ENCODE results near the gene RIMS4. TPM values are rescaled to one million over a fixed set of nuclear protein-coding genes. Genes with fewer than 3 reads are reported as not detected.

The RIMS4 gene
- total and polyA plus RNA-seq, 9 donors, result 0.95 to 17.2 (median 3.4) TPM

DNA sequence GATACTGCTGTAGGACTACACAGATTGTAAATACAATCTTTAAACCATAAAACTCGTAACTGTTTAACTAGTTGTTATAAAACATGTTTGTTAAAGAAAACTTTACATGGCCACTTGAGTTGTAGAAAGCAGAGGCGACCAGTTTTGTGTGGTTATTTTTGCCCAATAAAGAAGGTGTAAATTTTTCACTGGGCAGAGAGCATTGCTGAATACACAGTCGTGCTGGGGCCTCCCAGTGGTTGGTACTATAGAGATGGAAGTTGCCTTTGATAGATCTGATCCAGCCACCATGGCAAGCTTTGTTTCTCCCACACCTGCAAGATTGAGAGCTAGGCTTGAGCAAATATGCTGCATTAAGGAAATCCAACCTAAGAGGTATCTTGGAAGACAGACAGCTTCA lies 41.2 kb upstream of the RIMS4 start:
- Histone ChIP-seq H3K4me3 (no peak overlapping the region), H3K36me3 (no peaks in the 10 kb centered on the region), H3K27me3 (no peaks in the 10 kb centered on the region), H3K4me1 (ENCODE audit: insufficient read depth) (no peaks in the 10 kb centered on the region), H3K27ac (no peak overlapping the region), H3K9me3 (no peaks in the 10 kb centered on the region)
- TF ChIP-seq, protein P1, sequence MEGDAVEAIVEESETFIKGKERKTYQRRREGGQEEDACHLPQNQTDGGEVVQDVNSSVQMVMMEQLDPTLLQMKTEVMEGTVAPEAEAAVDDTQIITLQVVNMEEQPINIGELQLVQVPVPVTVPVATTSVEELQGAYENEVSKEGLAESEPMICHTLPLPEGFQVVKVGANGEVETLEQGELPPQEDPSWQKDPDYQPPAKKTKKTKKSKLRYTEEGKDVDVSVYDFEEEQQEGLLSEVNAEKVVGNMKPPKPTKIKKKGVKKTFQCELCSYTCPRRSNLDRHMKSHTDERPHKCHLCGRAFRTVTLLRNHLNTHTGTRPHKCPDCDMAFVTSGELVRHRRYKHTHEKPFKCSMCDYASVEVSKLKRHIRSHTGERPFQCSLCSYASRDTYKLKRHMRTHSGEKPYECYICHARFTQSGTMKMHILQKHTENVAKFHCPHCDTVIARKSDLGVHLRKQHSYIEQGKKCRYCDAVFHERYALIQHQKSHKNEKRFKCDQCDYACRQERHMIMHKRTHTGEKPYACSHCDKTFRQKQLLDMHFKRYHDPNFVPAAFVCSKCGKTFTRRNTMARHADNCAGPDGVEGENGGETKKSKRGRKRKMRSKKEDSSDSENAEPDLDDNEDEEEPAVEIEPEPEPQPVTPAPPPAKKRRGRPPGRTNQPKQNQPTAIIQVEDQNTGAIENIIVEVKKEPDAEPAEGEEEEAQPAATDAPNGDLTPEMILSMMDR (IDR thresholded peaks at IDR 0.05), result no peak
- TF ChIP-seq EP300 (IDR thresholded peaks at IDR 0.05), result no peak
- no peak for TF ChIP-seq POLR2A (IDR thresholded peaks at IDR 0.05)
- 65 to 67% (median 65%) methylated on average over 3 of the region's 3 CpGs for WGBS, 3 donors
- no peak for DNase-seq
- intact Hi-C loops (cut with DNase I), result no loop called here

DNA sequence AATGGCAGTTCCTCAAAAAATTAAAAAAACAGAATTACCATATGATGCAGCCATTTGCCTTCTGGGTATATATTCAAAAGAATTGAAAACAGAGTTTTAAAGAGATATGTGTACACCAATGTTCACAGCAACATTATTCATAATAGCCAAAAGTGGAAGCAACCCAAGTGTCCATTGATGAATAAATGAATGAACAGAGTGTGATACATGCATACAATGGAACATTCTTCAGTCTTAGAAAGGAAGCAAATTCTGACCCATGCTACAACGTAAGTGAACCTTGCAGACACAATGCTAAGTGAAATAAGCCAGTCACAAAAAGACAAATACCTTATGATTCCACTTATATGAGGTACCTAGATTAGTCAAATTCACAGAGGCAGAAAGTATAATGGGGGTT lies 40.5 kb upstream of the RIMS4 start:
- Histone ChIP-seq H3K27ac (no peak overlapping the region), H3K36me3 (no peaks in the 10 kb centered on the region), H3K9me3 (no peaks in the 10 kb centered on the region), H3K27me3 (no peaks in the 10 kb centered on the region), H3K4me1 (ENCODE audit: insufficient read depth) (no peaks in the 10 kb centered on the region), H3K4me3 (no peak overlapping the region)
- WGBS, 3 donors, result 84% methylated on average over 1 of the region's 1 CpG
- intact Hi-C loops (cut with DNase I), result no loop called here
- DNase-seq, result no peak
- TF ChIP-seq, protein P1 (IDR thresholded peaks at IDR 0.05), result no peak
- TF ChIP-seq EP300 (IDR thresholded peaks at IDR 0.05) (no peak), POLR2A (IDR thresholded peaks at IDR 0.05) (no peak)

DNA sequence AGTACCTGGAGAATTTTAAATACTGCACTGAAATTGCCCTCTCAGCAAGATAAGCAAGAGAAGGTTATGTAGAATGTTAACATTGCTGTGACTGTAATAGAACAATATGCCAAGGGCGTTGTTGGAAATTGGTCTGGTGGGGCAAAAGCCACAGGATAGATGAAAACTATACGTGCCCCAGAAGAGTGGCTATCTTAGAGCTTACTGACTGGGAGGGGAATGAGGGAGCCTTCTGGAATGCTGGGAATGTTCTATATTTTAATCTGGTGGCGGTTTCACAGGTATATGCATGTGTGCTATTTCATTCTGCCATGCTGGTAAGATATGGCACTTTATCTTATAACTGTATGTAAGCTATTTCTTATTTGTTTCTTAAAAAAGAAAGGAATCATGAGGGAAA lies 39.9 kb upstream of the RIMS4 start:
- intact Hi-C loops (cut with DNase I), result no loop called here
- Histone ChIP-seq H3K36me3 (no peaks in the 10 kb centered on the region), H3K4me3 (no peak overlapping the region), H3K27me3 (no peaks in the 10 kb centered on the region), H3K27ac (no peak overlapping the region), H3K4me1 (ENCODE audit: insufficient read depth) (no peaks in the 10 kb centered on the region), H3K9me3 (no peaks in the 10 kb centered on the region)
- DNase-seq, result no peak
- TF ChIP-seq POLR2A (IDR thresholded peaks at IDR 0.05) (no peak), EP300 (IDR thresholded peaks at IDR 0.05) (no peak)
- TF ChIP-seq, protein P1 (IDR thresholded peaks at IDR 0.05), result no peak
- WGBS, 3 donors, result 44 to 66% (median 52%) methylated on average over 3 of the region's 3 CpGs

DNA sequence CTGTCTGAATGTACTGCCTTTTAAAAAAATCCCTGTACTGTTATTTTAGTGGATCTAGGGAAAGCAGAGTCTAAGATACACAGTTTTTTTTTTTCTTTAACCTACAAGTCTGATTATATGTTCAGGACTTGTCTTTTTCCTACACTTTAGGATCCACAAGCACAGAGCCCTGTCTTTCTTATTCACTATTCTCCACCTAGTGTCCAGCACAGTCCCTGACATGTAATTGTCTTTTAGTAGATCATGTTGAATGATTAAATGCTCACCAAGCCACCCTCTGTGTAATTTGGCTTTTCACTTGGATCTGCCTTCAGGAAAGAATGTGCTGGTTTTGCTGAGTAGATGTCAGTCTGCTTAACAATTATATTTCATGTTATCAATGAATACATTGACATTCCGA lies 39.4 kb upstream of the RIMS4 start:
- TF ChIP-seq EP300 (IDR thresholded peaks at IDR 0.05), result no peak
- TF ChIP-seq POLR2A (IDR thresholded peaks at IDR 0.05), result no peak
- TF ChIP-seq, protein P1 (IDR thresholded peaks at IDR 0.05), result no peak
- Histone ChIP-seq H3K4me3 (no peak overlapping the region), H3K9me3 (no peaks in the 10 kb centered on the region), H3K27ac (no peak overlapping the region), H3K36me3 (no peaks in the 10 kb centered on the region), H3K27me3 (no peaks in the 10 kb centered on the region), H3K4me1 (ENCODE audit: insufficient read depth) (no peaks in the 10 kb centered on the region)
- 83 to 94% (median 86%) methylated on average over 1 of the region's 1 CpG for WGBS, 3 donors
- no peak for DNase-seq
- intact Hi-C loops (cut with DNase I), result no loop called here

All from ovary (tissue), 9 donors.